ENCODE data around the gene DEDD2. TPM values are rescaled to one million over a fixed set of nuclear protein-coding genes. Genes with fewer than 3 reads are reported as not detected.

The DEDD2 gene
- polyA plus RNA-seq, 1 donor: 20.2 TPM

Other genes with a start within 250 kb of the DEDD2 start
- gene ATP1A3, start 223.4 kb downstream of the DEDD2 start, polyA plus RNA-seq (ENCODE audit: insufficient read length): 0.65 TPM
- 26.3 TPM for gene GRIK5, start 147.5 kb downstream of the DEDD2 start, polyA plus RNA-seq (ENCODE audit: insufficient read length)
- 12.0 TPM for gene ZNF574, start 141.5 kb downstream of the DEDD2 start, polyA plus RNA-seq (ENCODE audit: insufficient read length)
- 0.70 TPM for gene POU2F2, start 85.2 kb downstream of the DEDD2 start, polyA plus RNA-seq (ENCODE audit: insufficient read length)
- gene ZNF526, start 2.6 kb upstream of the DEDD2 start, polyA plus RNA-seq (ENCODE audit: insufficient read length): 7.9 TPM
- 71.9 TPM for gene GSK3A, start 24.9 kb upstream of the DEDD2 start, polyA plus RNA-seq (ENCODE audit: insufficient read length)
- gene ERF, start 37.5 kb upstream of the DEDD2 start, polyA plus RNA-seq (ENCODE audit: insufficient read length): 64.5 TPM
- gene CIC, start 51.6 kb upstream of the DEDD2 start, polyA plus RNA-seq (ENCODE audit: insufficient read length): 46.0 TPM
- 1.5 TPM for gene PRR19, start 84.5 kb upstream of the DEDD2 start, polyA plus RNA-seq (ENCODE audit: insufficient read length)
- 74.8 TPM for gene PAFAH1B3, start 84.9 kb upstream of the DEDD2 start, polyA plus RNA-seq (ENCODE audit: insufficient read length)
- gene TMEM145, start 95.6 kb upstream of the DEDD2 start, polyA plus RNA-seq (ENCODE audit: insufficient read length): 1.3 TPM
- 38.6 TPM for gene MEGF8, start 108.0 kb upstream of the DEDD2 start, polyA plus RNA-seq (ENCODE audit: insufficient read length)
- 0.55 TPM for gene CNFN, start 172.6 kb upstream of the DEDD2 start, polyA plus RNA-seq (ENCODE audit: insufficient read length)
- gene LIPE, start 209.7 kb upstream of the DEDD2 start, polyA plus RNA-seq (ENCODE audit: insufficient read length): 10.0 TPM
- gene CXCL17, start 225.3 kb upstream of the DEDD2 start, polyA plus RNA-seq (ENCODE audit: insufficient read length): not detected